ENCODE results near the gene AADACL4. TPM values are rescaled to one million over a fixed set of nuclear protein-coding genes. Genes with fewer than 3 reads are reported as not detected.

AADACL4 gene
- total RNA-seq, 1 experiment from 2014 or later: not detected

GRCh38 chr1:12703821-12704451 is 60.1 kb downstream of the AADACL4 start:
- Histone ChIP-seq H4K8ac (replicated peaks; ENCODE audit: insufficient read length, low read depth, low read length) (no peak overlapping the region), H3K23me2 (ENCODE audit: insufficient read length, low read depth, low read length, poor library complexity, severe bottlenecking) (no peaks in the 10 kb centered on the region), H3K27ac (ENCODE audit: insufficient read length, low read depth, low read length) (no peak overlapping the region), H3K4ac (ENCODE audit: low read depth, low read length) (no peak overlapping the region), H3K9me3 (ENCODE audit: control insufficient read depth, low read depth, low read length) (peaks cover 4% of the 10 kb centered on the region), H3K79me1 (ENCODE audit: insufficient read depth, low read depth, low read length, poor library complexity, severe bottlenecking) (no peaks in the 10 kb centered on the region), H3K4me2 (ENCODE audit: insufficient read depth, insufficient read length, low read length) (no peak overlapping the region), H3K14ac (ENCODE audit: insufficient read depth, low read length) (no peak overlapping the region), H3K27me3 (ENCODE audit: insufficient read depth, low read length) (no peaks in the 10 kb centered on the region), H3K79me2 (ENCODE audit: insufficient read depth, low read length) (no peaks in the 10 kb centered on the region), H2BK20ac (ENCODE audit: low read depth, low read length, poor library complexity, severe bottlenecking) (no peak overlapping the region), H4K91ac (ENCODE audit: insufficient read length, low read depth, low read length) (no peak overlapping the region), H3K56ac (ENCODE audit: insufficient read length, low read depth, low read length) (no peak overlapping the region), H2BK120ac (ENCODE audit: low read depth, low read length, poor library complexity, severe bottlenecking) (no peak overlapping the region), H3T11ph (ENCODE audit: low read length) (no peak overlapping the region), H3K9ac (ENCODE audit: extremely low read depth, insufficient read length, low read length) (no peak overlapping the region), H2BK15ac (ENCODE audit: low read depth, low read length) (no peak overlapping the region), H2BK12ac (ENCODE audit: insufficient read length, low read depth, low read length) (no peak overlapping the region), H2AFZ (ENCODE audit: low read length) (no peak overlapping the region), H4K20me1 (ENCODE audit: control insufficient read depth, insufficient read depth, insufficient read length) (no peaks in the 10 kb centered on the region), H3K23ac (ENCODE audit: insufficient read length, low read depth, low read length) (no peak overlapping the region), H2AK5ac (ENCODE audit: insufficient read length, low read length) (no peak overlapping the region), H2BK5ac (ENCODE audit: insufficient read length, low read length) (no peak overlapping the region), H3K18ac (ENCODE audit: insufficient read length, low read depth, low read length) (no peak overlapping the region), H4K5ac (ENCODE audit: insufficient read length, low read depth, low read length) (no peak overlapping the region), H3K4me1 (ENCODE audit: insufficient read depth, low read length) (no peaks in the 10 kb centered on the region; the same call in 1 of the 2 replicates)
- no peak for TF ChIP-seq CTCF (conservative IDR thresholded peaks at IDR 0.05)
- Mint-ChIP-seq H3K36me3 (ENCODE audit: insufficient read depth in 1 of 3, low read depth in 3 of 3) (peaks cover 3 to 10% (median 7%) of the 10 kb centered on the region in 3 experiments; a peak in 4 of 7 replicates), H3K4me3 (no peak overlapping the region), H3K4me1 (no peaks in the 10 kb centered on the region), H3K9me3 (peaks cover 7 to 25% of the 10 kb centered on the region in 2 experiments), H3K27me3 (ENCODE audit: low read depth) (peaks cover 1% of the 10 kb centered on the region), H3K27ac (no peak overlapping the region)
- no CpG with 5 or more reads among the region's 6 CpGs for WGBS (ENCODE audit: extremely low coverage, insufficient read length, low lambda C conversion rate)
- no peak for DNase-seq

Data from H9 (cell line).